HS-5 (cell line): ENCODE results near the gene SLC18B1.

Source experiments
- DNase-seq: peaks from one replicate; pipeline ENCODE4 v3.0.0-alpha.2; 2012; ENCODE audit warnings: low read depth

SLC18B1 gene

GRCh38 chr6:132741281-132741680 lies 57.2 kb downstream of the SLC18B1 start:
- DNase-seq, result no peak

GRCh38 chr6:132736239-132736638 lies 62.2 kb downstream of the SLC18B1 start:
- DNase-seq, result no peak

GRCh38 chr6:132734694-132735236 lies 63.7 kb downstream of the SLC18B1 start:
- DNase-seq, result no peak

GRCh38 chr6:132733814-132734213 lies 64.6 kb downstream of the SLC18B1 start:
- no peak for DNase-seq

GRCh38 chr6:132733283-132733682 lies 65.2 kb downstream of the SLC18B1 start:
- no peak for DNase-seq

GRCh38 chr6:132731086-132731485 lies 67.4 kb downstream of the SLC18B1 start:
- DNase-seq, result no peak

GRCh38 chr6:132730560-132730959 lies 67.9 kb downstream of the SLC18B1 start:
- DNase-seq, result no peak

GRCh38 chr6:132728616-132729015 lies 69.8 kb downstream of the SLC18B1 start:
- DNase-seq, result no peak

GRCh38 chr6:132726608-132726975 lies 71.8 kb downstream of the SLC18B1 start:
- DNase-seq, result no peak

- no peak for DNase-seq
Observed at GRCh38 chr6:132725947-132726607, 72.4 kb downstream of the SLC18B1 start.

GRCh38 chr6:132725471-132725870 lies 73.0 kb downstream of the SLC18B1 start:
- DNase-seq, result no peak

GRCh38 chr6:132719736-132720448 lies 78.5 kb downstream of the SLC18B1 start:
- no peak for DNase-seq
